HG03432 (cell line): ENCODE results near the gene FUNDC1.
A peak's percentile ranks its signal among the peaks of the same experiment; 100 is the strongest.
"Not testable (repeated sequence)": the region's sequence is repeated elsewhere in the genome, so short reads cannot be mapped to it uniquely, and the experiment has no call there.

Experiments
- ATAC-seq: cut with Tn5 transposase; IDR thresholded peaks from one replicate; pipeline ENCODE4 v1.9.1; 2021; ENCODE audit warnings: mild to moderate bottlenecking, moderate library complexity; ENCODE audit not compliant: unreplicated experiment

The FUNDC1 gene

GRCh38 chrX:44542567-44543325 lies at the start of gene FUNDC1:
Gene FUNDC1 (minus strand): TSS chrX:44542859. CDS start chrX:44542832, 27 bp downstream.
- ATAC-seq, result peak; percentile 99

- ATAC-seq, result no peak
Measured at GRCh38 chrX:44585866-44586265, 43.2 kb upstream of the FUNDC1 start.

- no peak for ATAC-seq
Measured at GRCh38 chrX:44580466-44580865, 37.8 kb upstream of the FUNDC1 start.

GRCh38 chrX:44572340-44572938 lies 29.8 kb upstream of the FUNDC1 start:
- no peak for ATAC-seq

- ATAC-seq, result no peak
Measured at GRCh38 chrX:44570522-44570921, 27.9 kb upstream of the FUNDC1 start.

GRCh38 chrX:44569122-44569521 lies 26.5 kb upstream of the FUNDC1 start:
- ATAC-seq, result no peak

GRCh38 chrX:44568196-44568595 lies 25.5 kb upstream of the FUNDC1 start:
- ATAC-seq, result no peak

- not testable (repeated sequence) for ATAC-seq
Measured at GRCh38 chrX:44561896-44562295, 19.2 kb upstream of the FUNDC1 start.

- no peak for ATAC-seq
Measured at GRCh38 chrX:44550563-44550962, 7.9 kb upstream of the FUNDC1 start.

GRCh38 chrX:44545454-44545853 lies 2.8 kb upstream of the FUNDC1 start:
- ATAC-seq, result not testable (repeated sequence)

- no peak for ATAC-seq
Measured at GRCh38 chrX:44544036-44544435, 1.4 kb upstream of the FUNDC1 start.

GRCh38 chrX:44536198-44536597 lies 6.5 kb downstream of the FUNDC1 start:
- no peak for ATAC-seq

- no peak for ATAC-seq
Measured at GRCh38 chrX:44529310-44529709, 13.3 kb downstream of the FUNDC1 start.

- no peak for ATAC-seq
Measured at GRCh38 chrX:44514272-44514671, 28.4 kb downstream of the FUNDC1 start.

- ATAC-seq, result no peak
Measured at GRCh38 chrX:44507292-44507691, 35.4 kb downstream of the FUNDC1 start.

GRCh38 chrX:44506678-44507077 lies 36.0 kb downstream of the FUNDC1 start:
- ATAC-seq, result no peak

GRCh38 chrX:44503560-44503959 lies 39.1 kb downstream of the FUNDC1 start:
- ATAC-seq, result no peak

- ATAC-seq, result no peak
Measured at GRCh38 chrX:44495091-44495490, 47.6 kb downstream of the FUNDC1 start.

- ATAC-seq, result no peak
Measured at GRCh38 chrX:44494357-44494756, 48.3 kb downstream of the FUNDC1 start.

GRCh38 chrX:44489515-44489914 lies 53.1 kb downstream of the FUNDC1 start:
- ATAC-seq, result no peak

GRCh38 chrX:44484607-44485146 lies 58.0 kb downstream of the FUNDC1 start:
- no peak for ATAC-seq

GRCh38 chrX:44483965-44484606 lies 58.6 kb downstream of the FUNDC1 start:
- no peak for ATAC-seq
